ENCODE results near the gene AURKB. TPM values are rescaled to one million over a fixed set of nuclear protein-coding genes. Genes with fewer than 3 reads are reported as not detected.

The AURKB gene
- total and polyA plus RNA-seq, 2 of the 13 experiments (the other 11 are each of a cell fraction or from before 2014, with no cell fraction given), result 29.5 to 75.3 TPM

DNA sequence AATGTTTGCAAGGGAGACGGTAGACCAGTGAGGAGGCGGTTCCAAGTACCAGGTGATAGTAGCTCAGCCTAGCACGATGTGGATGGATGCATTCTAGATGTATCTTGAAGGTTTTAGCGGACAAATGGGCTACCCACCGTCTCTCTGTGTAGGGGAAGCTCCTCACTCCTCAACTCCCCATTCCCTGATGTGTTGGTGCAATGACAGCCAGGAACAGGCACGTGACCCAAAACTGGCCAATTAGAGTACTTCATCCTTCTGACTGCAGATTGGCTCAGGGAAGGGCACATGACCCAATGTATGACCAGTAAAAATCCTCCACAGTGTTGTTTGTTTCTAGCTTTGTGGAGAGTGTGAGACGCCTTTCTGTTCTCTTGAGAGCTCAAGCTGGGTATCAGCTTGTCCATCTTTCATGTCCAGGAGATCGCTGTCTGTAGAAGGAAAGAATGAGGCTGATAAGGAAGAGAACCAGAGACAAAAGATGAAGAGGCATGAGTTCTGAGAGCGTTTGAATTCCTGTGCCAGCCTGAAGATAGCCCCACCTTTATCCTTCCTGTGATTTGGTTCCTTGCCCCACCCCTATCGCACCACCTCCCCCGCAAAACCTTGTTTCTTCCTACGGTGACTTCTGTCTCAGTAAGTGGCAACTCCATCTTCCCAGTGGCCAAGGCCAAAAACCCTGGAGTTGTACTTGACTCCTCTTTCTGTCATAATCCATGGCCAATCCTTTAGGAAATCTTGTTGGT lies 18.1 kb downstream of the AURKB start (continued):
- TF ChIP-seq, protein P1, sequence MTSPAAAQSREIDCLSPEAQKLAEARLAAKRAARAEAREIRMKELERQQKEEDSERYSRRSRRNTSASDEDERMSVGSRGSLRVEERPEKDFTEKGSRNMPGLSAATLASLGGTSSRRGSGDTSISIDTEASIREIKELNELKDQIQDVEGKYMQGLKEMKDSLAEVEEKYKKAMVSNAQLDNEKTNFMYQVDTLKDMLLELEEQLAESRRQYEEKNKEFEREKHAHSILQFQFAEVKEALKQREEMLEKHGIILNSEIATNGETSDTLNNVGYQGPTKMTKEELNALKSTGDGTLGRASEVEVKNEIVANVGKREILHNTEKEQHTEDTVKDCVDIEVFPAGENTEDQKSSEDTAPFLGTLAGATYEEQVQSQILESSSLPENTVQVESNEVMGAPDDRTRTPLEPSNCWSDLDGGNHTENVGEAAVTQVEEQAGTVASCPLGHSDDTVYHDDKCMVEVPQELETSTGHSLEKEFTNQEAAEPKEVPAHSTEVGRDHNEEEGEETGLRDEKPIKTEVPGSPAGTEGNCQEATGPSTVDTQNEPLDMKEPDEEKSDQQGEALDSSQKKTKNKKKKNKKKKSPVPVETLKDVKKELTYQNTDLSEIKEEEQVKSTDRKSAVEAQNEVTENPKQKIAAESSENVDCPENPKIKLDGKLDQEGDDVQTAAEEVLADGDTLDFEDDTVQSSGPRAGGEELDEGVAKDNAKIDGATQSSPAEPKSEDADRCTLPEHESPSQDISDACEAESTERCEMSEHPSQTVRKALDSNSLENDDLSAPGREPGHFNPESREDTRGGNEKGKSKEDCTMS (CRISPR knock-in tag; conservative IDR thresholded peaks at IDR 0.05), result no peak
- no peak for TF ChIP-seq KLF12 (CRISPR knock-in tag; IDR thresholded peaks at IDR 0.05; ENCODE audit: borderline replicate concordance)
- TF ChIP-seq TBP (CRISPR knock-in tag; IDR thresholded peaks at IDR 0.05), result no peak
- no peak for TF ChIP-seq IRX3 (CRISPR knock-in tag; IDR thresholded peaks at IDR 0.05; ENCODE audit: borderline replicate concordance, low read depth)
- no peak for TF ChIP-seq TCF7 (IDR thresholded peaks at IDR 0.05; ENCODE audit: low read depth)
- peak; percentile 18; the same call in 1 of the 2 replicates for TF ChIP-seq HDAC1 (CRISPR knock-in tag; IDR thresholded peaks at IDR 0.05)
- 0 out of 2 replicates have a peak, but pooled peaks have one; percentile 7 for TF ChIP-seq ZFP36L1 (CRISPR knock-in tag; IDR thresholded peaks at IDR 0.05)
- TF ChIP-seq, protein P2, sequence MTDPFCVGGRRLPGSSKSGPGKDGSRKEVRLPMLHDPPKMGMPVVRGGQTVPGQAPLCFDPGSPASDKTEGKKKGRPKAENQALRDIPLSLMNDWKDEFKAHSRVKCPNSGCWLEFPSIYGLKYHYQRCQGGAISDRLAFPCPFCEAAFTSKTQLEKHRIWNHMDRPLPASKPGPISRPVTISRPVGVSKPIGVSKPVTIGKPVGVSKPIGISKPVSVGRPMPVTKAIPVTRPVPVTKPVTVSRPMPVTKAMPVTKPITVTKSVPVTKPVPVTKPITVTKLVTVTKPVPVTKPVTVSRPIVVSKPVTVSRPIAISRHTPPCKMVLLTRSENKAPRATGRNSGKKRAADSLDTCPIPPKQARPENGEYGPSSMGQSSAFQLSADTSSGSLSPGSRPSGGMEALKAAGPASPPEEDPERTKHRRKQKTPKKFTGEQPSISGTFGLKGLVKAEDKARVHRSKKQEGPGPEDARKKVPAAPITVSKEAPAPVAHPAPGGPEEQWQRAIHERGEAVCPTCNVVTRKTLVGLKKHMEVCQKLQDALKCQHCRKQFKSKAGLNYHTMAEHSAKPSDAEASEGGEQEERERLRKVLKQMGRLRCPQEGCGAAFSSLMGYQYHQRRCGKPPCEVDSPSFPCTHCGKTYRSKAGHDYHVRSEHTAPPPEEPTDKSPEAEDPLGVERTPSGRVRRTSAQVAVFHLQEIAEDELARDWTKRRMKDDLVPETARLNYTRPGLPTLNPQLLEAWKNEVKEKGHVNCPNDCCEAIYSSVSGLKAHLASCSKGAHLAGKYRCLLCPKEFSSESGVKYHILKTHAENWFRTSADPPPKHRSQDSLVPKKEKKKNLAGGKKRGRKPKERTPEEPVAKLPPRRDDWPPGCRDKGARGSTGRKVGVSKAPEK (CRISPR knock-in tag; IDR thresholded peaks at IDR 0.05; ENCODE audit: borderline replicate concordance), result no peak
- TF ChIP-seq FOXC1 (CRISPR knock-in tag; IDR thresholded peaks at IDR 0.05; ENCODE audit: borderline replicate concordance), result peak; percentile 39; the same call in 1 of the 2 replicates
- peak; percentile 69 to 83 for TF ChIP-seq POLR2A (IDR thresholded peaks at IDR 0.05; ENCODE audit: insufficient read depth in 1 of 2, low read depth in 2 of 2, low read length in 2 of 2)
- no peak for TF ChIP-seq ZSCAN21 (CRISPR knock-in tag; IDR thresholded peaks at IDR 0.05; ENCODE audit: borderline replicate concordance)
- no peak for TF ChIP-seq ZNF556 (CRISPR knock-in tag; IDR thresholded peaks at IDR 0.05; ENCODE audit: borderline replicate concordance)
- no peak for TF ChIP-seq RBAK (CRISPR knock-in tag; IDR thresholded peaks at IDR 0.05)
- 0 out of 2 replicates have a peak, but pooled peaks have one; percentile 3 for TF ChIP-seq SPEN (CRISPR knock-in tag; IDR thresholded peaks at IDR 0.05; ENCODE audit: low read depth)
- TF ChIP-seq RAD51 (IDR thresholded peaks at IDR 0.05; ENCODE audit: borderline replicate concordance), result peak; percentile 98
- TF ChIP-seq, protein P3, sequence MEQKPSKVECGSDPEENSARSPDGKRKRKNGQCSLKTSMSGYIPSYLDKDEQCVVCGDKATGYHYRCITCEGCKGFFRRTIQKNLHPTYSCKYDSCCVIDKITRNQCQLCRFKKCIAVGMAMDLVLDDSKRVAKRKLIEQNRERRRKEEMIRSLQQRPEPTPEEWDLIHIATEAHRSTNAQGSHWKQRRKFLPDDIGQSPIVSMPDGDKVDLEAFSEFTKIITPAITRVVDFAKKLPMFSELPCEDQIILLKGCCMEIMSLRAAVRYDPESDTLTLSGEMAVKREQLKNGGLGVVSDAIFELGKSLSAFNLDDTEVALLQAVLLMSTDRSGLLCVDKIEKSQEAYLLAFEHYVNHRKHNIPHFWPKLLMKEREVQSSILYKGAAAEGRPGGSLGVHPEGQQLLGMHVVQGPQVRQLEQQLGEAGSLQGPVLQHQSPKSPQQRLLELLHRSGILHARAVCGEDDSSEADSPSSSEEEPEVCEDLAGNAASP (CRISPR knock-in tag; IDR thresholded peaks at IDR 0.05; ENCODE audit: borderline replicate concordance), result 0 out of 2 replicates have a peak, but pooled peaks have one; percentile 16
- TF ChIP-seq ETV5 (CRISPR knock-in tag; IDR thresholded peaks at IDR 0.05; ENCODE audit: borderline replicate concordance), result 0 out of 2 replicates have a peak, but pooled peaks have one; percentile 8
- TF ChIP-seq SIX4 (CRISPR knock-in tag; IDR thresholded peaks at IDR 0.05), result no peak
- TF ChIP-seq KDM5A (IDR thresholded peaks at IDR 0.05; ENCODE audit: borderline replicate concordance, low read length), result no peak
- TF ChIP-seq NFYC (CRISPR knock-in tag; IDR thresholded peaks at IDR 0.05), result peak; percentile 93
- 0 out of 2 replicates have a peak, but pooled peaks have one; percentile 39 for TF ChIP-seq MIER3 (CRISPR knock-in tag; IDR thresholded peaks at IDR 0.05; ENCODE audit: borderline replicate concordance)

All from HepG2 (cell line).